ENCODE data around the gene SGSM2.

Gene SGSM2

DNA sequence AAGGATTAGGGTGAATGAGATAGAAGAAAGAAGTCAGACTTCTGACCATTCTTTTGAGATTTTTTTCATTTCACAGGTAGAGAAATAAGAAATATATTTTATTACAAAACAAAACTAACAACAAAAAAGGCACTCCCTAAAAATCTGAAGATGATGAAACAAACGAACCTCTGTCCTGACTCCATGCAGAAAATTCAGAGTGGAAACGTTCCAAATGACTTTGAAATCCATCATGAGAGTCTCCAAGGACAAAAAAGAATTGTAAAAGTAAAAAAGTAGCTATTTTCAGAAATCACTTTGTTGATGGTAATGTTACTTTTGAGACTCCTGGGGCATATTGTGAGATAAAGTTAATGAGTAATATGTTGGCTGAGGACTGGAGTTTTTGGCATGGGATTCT is 89.9 kb downstream of the SGSM2 start:
- no peak for DNase-seq

DNA sequence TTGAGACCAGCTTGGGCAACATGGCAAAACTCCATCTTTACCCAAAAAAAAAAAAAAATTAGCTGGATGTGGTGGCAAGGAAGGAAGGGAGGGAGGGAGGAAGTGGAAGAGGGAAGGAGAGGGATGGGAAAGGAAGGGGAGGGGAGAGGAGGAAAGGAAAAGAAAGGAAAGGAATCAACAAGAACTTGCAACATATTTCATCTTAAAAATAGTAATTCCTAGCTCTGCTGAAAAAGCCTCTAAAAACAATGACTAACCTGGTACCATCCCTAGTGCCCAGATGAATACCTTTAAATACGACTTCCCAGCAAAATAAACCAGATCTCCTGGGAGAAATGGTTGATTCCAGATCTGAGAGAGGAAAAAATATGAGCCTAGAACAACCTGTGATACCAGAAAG is 90.6 kb downstream of the SGSM2 start:
- DNase-seq, result no peak

All from NCI-H1930 (cell line).